RWPE2 (cell line): ENCODE measurements around the gene RTL1.

Source experiments
- ATAC-seq: fragments of 200-7000 bp; cut with Tn5 transposase; 3 replicates; pipeline ENCODE4 v1.9.1; 2021; ENCODE audit warnings: low read depth
- DNase-seq: peaks from one replicate; pipeline ENCODE4 v3.0.0-alpha.2; 2020; ENCODE audit warnings: low spot score
- H3K27ac ChIP-seq: fragments of 450-650 bp; 2 replicates; pipeline ENCODE4 v1.5.1; 2017; ENCODE audit warnings: mild to moderate bottlenecking; ENCODE audit not compliant: poor library complexity, severe bottlenecking
- H3K27me3 ChIP-seq: fragments of 250-450 bp; sonication (Bioruptor Pico); 2 replicates; pipeline ENCODE4 v1.5.1; 2021; ENCODE audit warnings: mild to moderate bottlenecking, moderate library complexity; ENCODE audit not compliant: insufficient read depth, poor library complexity, severe bottlenecking
- H3K36me3 ChIP-seq: fragments of 250-450 bp; sonication (Bioruptor Pico); 2 replicates; pipeline ENCODE4 v1.5.1; 2020; ENCODE audit warnings: low read depth, mild to moderate bottlenecking, moderate library complexity
- H3K4me1 ChIP-seq: fragments of 250-450 bp; sonication (Bioruptor Pico); 2 replicates; pipeline ENCODE4 v1.5.1; 2021; ENCODE audit warnings: mild to moderate bottlenecking, moderate library complexity; ENCODE audit not compliant: insufficient read depth, poor library complexity, severe bottlenecking
- H3K4me3 ChIP-seq: fragments of 250-450 bp; sonication (Bioruptor Pico); 2 replicates; pipeline ENCODE4 v1.5.1; 2021; ENCODE audit warnings: mild to moderate bottlenecking, moderate library complexity; ENCODE audit not compliant: severe bottlenecking
- H3K9me3 ChIP-seq: fragments of 250-450 bp; sonication (Bioruptor Pico); 2 replicates; pipeline ENCODE4 v1.5.1; 2021; ENCODE audit warnings: mild to moderate bottlenecking, moderate library complexity; ENCODE audit not compliant: severe bottlenecking
- CTCF ChIP-seq: fragments of 450-650 bp; IDR thresholded peaks from one replicate; pipeline ENCODE4 v1.5.1; 2017; ENCODE audit warnings: mild to moderate bottlenecking, moderate library complexity; ENCODE audit not compliant: poor library complexity, severe bottlenecking

RTL1 gene

GRCh38 chr14:100906420-100906819 is 2.9 kb upstream of the RTL1 start:
- no peaks in the 10 kb centered on the region for H3K9me3 ChIP-seq
- no peak overlapping the region for H3K4me3 ChIP-seq
- no peaks in the 10 kb centered on the region for H3K36me3 ChIP-seq
- H3K27me3 ChIP-seq = peaks cover 30% of the 10 kb centered on the region
- H3K4me1 ChIP-seq = no peaks in the 10 kb centered on the region
- no peak for ATAC-seq
- no peak for DNase-seq
- TF ChIP-seq CTCF = peak; percentile 50
- H3K27ac ChIP-seq = no peak overlapping the region

GRCh38 chr14:100905166-100905565 is 1.6 kb upstream of the RTL1 start:
- Histone ChIP-seq H3K27me3 (peaks cover 34% of the 10 kb centered on the region), H3K36me3 (no peaks in the 10 kb centered on the region)
- DNase-seq = no peak

GRCh38 chr14:100904307-100905087 is 975 bp upstream of the RTL1 start:
- H3K27me3 ChIP-seq = peaks cover 40% of the 10 kb centered on the region
- peak; percentile 52 for DNase-seq
- no peaks in the 10 kb centered on the region for H3K9me3 ChIP-seq
- H3K4me3 ChIP-seq = no peak overlapping the region
- ATAC-seq = no peak
- no peak overlapping the region for H3K27ac ChIP-seq
- peak; percentile 28 for TF ChIP-seq CTCF
- no peaks in the 10 kb centered on the region for H3K36me3 ChIP-seq
- H3K4me1 ChIP-seq = no peaks in the 10 kb centered on the region

More at GRCh38 chr14:100905166-100905565, 1.6 kb upstream of the RTL1 start:
- no peak overlapping the region for H3K4me3 ChIP-seq
- no peak overlapping the region for H3K27ac ChIP-seq
- ATAC-seq = no peak
- no peak for TF ChIP-seq CTCF
- H3K4me1 ChIP-seq = no peaks in the 10 kb centered on the region
- no peaks in the 10 kb centered on the region for H3K9me3 ChIP-seq

GRCh38 chr14:100903134-100903468 is 421 bp downstream of the RTL1 start:
- Histone ChIP-seq H3K27me3 (peaks cover 43% of the 10 kb centered on the region), H3K36me3 (no peaks in the 10 kb centered on the region; the same call in 1 of the 2 replicates), H3K4me1 (no peaks in the 10 kb centered on the region), H3K9me3 (no peaks in the 10 kb centered on the region), H3K27ac (no peak overlapping the region), H3K4me3 (no peak overlapping the region)
- no peak for ATAC-seq
- TF ChIP-seq CTCF = no peak
- DNase-seq = peak; percentile 51
